ENCODE measurements around the gene GIGYF1. TPM values are rescaled to one million over a fixed set of nuclear protein-coding genes. Genes with fewer than 3 reads are reported as not detected.
A peak's percentile ranks its signal among the peaks of the same experiment; 100 is the strongest.

Gene GIGYF1
- total and polyA plus RNA-seq, 2 of the 13 experiments (the other 11 are each of a cell fraction or from before 2014, with no cell fraction given), result 7.6 to 16.1 TPM

DNA sequence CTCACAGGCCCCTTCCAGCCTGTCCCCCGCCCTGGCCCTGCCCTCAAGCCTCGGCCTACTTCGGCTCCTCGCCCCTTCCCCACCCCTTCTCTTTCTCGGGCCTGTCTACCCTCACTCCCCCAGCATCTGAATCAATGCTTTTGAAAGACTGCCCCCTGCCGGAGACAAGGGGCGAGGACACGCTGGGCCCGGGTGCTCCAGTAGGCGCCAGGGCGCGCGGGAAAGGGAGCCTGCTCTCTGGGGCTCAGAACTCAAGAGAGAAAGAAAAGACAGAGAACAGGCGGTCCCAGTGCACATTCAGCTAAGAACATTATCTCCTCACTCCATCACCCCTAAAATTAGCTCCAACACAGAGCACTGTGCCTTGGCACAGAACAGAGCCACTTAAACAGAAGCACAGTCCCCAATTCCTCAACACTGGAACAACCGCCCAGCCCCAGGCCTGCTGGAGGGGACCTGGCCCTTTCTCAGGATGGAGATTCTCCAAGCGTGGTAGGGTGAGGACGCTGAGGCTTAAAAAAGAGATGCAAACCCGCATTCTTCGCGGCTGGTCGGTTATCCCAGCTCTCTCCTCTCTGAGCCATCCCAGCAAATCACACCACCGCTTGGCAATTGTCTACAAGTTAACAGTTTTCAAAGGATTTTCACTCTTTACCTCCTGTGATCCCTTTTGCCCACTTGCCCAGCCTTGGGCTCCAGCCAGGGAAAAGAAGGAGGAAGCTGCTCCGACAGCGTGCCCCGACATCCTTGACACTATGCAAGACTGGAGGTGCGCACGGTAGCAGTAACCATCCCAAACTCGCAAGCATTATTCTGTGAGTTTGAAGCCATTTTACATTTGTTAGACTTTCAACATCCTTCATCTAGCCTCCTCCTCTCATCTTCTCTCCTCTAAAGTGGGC lies 2.1 kb downstream of the GIGYF1 start (continued):
- TF ChIP-seq, protein P1, sequence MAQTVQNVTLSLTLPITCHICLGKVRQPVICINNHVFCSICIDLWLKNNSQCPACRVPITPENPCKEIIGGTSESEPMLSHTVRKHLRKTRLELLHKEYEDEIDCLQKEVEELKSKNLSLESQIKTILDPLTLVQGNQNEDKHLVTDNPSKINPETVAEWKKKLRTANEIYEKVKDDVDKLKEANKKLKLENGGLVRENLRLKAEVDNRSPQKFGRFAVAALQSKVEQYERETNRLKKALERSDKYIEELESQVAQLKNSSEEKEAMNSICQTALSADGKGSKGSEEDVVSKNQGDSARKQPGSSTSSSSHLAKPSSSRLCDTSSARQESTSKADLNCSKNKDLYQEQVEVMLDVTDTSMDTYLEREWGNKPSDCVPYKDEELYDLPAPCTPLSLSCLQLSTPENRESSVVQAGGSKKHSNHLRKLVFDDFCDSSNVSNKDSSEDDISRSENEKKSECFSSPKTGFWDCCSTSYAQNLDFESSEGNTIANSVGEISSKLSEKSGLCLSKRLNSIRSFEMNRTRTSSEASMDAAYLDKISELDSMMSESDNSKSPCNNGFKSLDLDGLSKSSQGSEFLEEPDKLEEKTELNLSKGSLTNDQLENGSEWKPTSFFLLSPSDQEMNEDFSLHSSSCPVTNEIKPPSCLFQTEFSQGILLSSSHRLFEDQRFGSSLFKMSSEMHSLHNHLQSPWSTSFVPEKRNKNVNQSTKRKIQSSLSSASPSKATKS (CRISPR knock-in tag; IDR thresholded peaks at IDR 0.05), result no peak
- TF ChIP-seq, protein P2, sequence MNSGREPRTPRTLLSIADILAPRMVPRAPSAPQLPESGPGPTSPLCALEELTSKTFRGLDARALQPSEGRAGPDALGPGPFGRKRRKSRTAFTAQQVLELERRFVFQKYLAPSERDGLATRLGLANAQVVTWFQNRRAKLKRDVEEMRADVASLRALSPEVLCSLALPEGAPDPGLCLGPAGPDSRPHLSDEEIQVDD (CRISPR knock-in tag; IDR thresholded peaks at IDR 0.05; ENCODE audit: borderline replicate concordance), result no peak
- TF ChIP-seq, protein P3, sequence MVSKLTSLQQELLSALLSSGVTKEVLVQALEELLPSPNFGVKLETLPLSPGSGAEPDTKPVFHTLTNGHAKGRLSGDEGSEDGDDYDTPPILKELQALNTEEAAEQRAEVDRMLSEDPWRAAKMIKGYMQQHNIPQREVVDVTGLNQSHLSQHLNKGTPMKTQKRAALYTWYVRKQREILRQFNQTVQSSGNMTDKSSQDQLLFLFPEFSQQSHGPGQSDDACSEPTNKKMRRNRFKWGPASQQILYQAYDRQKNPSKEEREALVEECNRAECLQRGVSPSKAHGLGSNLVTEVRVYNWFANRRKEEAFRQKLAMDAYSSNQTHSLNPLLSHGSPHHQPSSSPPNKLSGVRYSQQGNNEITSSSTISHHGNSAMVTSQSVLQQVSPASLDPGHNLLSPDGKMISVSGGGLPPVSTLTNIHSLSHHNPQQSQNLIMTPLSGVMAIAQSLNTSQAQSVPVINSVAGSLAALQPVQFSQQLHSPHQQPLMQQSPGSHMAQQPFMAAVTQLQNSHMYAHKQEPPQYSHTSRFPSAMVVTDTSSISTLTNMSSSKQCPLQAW (CRISPR knock-in tag; IDR thresholded peaks at IDR 0.05), result peak; percentile 56; the same call in 1 of the 2 replicates
- TF ChIP-seq YEATS2 (CRISPR knock-in tag; IDR thresholded peaks at IDR 0.05; ENCODE audit: borderline replicate concordance), result no peak
- TF ChIP-seq, protein P4, sequence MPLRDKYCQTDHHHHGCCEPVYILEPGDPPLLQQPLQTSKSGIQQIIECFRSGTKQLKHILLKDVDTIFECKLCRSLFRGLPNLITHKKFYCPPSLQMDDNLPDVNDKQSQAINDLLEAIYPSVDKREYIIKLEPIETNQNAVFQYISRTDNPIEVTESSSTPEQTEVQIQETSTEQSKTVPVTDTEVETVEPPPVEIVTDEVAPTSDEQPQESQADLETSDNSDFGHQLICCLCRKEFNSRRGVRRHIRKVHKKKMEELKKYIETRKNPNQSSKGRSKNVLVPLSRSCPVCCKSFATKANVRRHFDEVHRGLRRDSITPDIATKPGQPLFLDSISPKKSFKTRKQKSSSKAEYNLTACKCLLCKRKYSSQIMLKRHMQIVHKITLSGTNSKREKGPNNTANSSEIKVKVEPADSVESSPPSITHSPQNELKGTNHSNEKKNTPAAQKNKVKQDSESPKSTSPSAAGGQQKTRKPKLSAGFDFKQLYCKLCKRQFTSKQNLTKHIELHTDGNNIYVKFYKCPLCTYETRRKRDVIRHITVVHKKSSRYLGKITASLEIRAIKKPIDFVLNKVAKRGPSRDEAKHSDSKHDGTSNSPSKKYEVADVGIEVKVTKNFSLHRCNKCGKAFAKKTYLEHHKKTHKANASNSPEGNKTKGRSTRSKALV (CRISPR knock-in tag; IDR thresholded peaks at IDR 0.05), result no peak
- TF ChIP-seq SRSF1 (optimal IDR thresholded peaks at IDR 0.05; ENCODE audit: low read depth, low read length), result no peak
- TF ChIP-seq PHF5A (CRISPR knock-in tag; IDR thresholded peaks at IDR 0.05; ENCODE audit: low read depth, unreplicated experiment), result no peak
- TF ChIP-seq ZMYM2 (CRISPR knock-in tag; IDR thresholded peaks at IDR 0.05), result no peak
- TF ChIP-seq FOXJ3 (CRISPR knock-in tag; IDR thresholded peaks at IDR 0.05; ENCODE audit: borderline replicate concordance), result no peak
- TF ChIP-seq ISX (CRISPR knock-in tag; conservative IDR thresholded peaks at IDR 0.05), result no peak
- TF ChIP-seq ZNF549 (CRISPR knock-in tag; IDR thresholded peaks at IDR 0.05), result no peak
- TF ChIP-seq SMC3 (IDR thresholded peaks at IDR 0.05; ENCODE audit: low read length), result peak; percentile 66
- no peak for TF ChIP-seq SIN3A (IDR thresholded peaks at IDR 0.05; ENCODE audit: borderline replicate concordance, low read depth, low read length)
- no peak for TF ChIP-seq CAMTA2 (CRISPR knock-in tag; IDR thresholded peaks at IDR 0.05; ENCODE audit: borderline replicate concordance)
- TF ChIP-seq, protein P5, sequence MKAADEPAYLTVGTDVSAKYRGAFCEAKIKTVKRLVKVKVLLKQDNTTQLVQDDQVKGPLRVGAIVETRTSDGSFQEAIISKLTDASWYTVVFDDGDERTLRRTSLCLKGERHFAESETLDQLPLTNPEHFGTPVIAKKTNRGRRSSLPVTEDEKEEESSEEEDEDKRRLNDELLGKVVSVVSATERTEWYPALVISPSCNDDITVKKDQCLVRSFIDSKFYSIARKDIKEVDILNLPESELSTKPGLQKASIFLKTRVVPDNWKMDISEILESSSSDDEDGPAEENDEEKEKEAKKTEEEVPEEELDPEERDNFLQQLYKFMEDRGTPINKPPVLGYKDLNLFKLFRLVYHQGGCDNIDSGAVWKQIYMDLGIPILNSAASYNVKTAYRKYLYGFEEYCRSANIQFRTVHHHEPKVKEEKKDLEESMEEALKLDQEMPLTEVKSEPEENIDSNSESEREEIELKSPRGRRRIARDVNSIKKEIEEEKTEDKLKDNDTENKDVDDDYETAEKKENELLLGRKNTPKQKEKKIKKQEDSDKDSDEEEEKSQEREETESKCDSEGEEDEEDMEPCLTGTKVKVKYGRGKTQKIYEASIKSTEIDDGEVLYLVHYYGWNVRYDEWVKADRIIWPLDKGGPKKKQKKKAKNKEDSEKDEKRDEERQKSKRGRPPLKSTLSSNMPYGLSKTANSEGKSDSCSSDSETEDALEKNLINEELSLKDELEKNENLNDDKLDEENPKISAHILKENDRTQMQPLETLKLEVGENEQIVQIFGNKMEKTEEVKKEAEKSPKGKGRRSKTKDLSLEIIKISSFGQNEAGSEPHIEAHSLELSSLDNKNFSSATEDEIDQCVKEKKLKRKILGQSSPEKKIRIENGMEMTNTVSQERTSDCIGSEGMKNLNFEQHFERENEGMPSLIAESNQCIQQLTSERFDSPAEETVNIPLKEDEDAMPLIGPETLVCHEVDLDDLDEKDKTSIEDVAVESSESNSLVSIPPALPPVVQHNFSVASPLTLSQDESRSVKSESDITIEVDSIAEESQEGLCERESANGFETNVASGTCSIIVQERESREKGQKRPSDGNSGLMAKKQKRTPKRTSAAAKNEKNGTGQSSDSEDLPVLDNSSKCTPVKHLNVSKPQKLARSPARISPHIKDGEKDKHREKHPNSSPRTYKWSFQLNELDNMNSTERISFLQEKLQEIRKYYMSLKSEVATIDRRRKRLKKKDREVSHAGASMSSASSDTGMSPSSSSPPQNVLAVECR (CRISPR knock-in tag; IDR thresholded peaks at IDR 0.05; ENCODE audit: borderline replicate concordance), result peak; percentile 43; the same call in 1 of the 2 replicates
- no peak for TF ChIP-seq ZNF619 (CRISPR knock-in tag; IDR thresholded peaks at IDR 0.05)
- 0 out of 2 replicates have a peak, but pooled peaks have one; percentile 43 for TF ChIP-seq ZNF788 (CRISPR knock-in tag; IDR thresholded peaks at IDR 0.05; ENCODE audit: borderline replicate concordance)

Data from HepG2 (cell line).